ENCODE measurements around the gene POFUT2.

GRCh38 chr21:45276596-45276995 lies 11.1 kb downstream of the POFUT2 start:
- TF ChIP-seq POLR2A (IDR thresholded peaks at IDR 0.05; ENCODE audit: low read depth, low read length) = no peak
- no peak for TF ChIP-seq POLR2AphosphoS5 (IDR thresholded peaks at IDR 0.05; ENCODE audit: low read depth, low read length)
- no peak for TF ChIP-seq TAF1 (IDR thresholded peaks at IDR 0.05; ENCODE audit: borderline replicate concordance, low read depth, low read length)
